NCI-H2227 (cell line): Measurements from ENCODE around the gene MRPL3.

ENCODE experiments used
- DNase-seq: peaks from one replicate; lab custom pipeline; 2025; ENCODE audit not compliant: unreplicated experiment; lab: John Stamatoyannopoulos, UW

MRPL3 gene

DNA sequence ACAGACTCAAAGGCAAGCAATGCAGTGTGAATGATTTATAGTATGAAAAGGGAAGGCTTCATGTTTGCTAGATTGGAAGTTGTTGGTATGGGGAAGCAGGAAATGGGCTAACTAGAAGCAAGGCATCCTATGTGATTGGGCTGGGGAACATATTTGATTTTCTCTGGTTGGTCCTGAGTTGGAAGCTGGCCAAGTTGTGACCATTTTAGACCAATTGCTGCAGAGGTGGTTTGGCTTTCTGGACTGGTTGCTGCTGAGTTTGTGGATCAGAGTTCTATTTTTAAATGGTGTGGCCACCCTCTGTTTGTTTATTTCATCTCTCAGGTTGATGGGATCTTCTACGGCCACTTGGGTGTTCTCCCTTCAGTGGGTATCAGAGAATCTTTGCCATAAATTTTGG, 81.5 kb downstream of the MRPL3 start:
- no peak for DNase-seq

DNA sequence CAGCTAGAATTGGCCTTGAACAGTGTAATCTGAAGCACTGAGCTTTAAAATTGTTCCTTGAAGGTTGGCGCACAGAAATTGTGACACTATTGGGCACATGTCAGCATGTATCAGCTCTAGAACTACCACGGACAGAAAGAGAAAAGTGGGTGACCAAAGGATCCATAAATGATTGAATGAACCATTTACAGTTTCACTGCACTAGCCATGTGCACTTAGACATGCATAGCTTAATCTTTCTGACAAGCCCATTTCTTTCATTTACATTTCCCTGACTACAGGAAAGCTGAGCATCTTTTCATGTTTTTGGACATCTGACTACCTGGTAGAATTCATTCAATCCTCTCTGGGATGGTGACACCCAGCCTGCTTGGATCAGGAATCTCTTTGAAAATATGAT, 85.0 kb downstream of the MRPL3 start:
- DNase-seq = no peak
